ENCODE data around the gene TBCCD1.
A peak's percentile ranks its signal among the peaks of the same experiment; 100 is the strongest.

The TBCCD1 gene

GRCh38 chr3:186524616-186525015, 42.5 kb downstream of the TBCCD1 start:
- DNase-seq (ENCODE audit: insufficient read length), result no peak
- TF ChIP-seq POLR2AphosphoS5 (IDR thresholded peaks at IDR 0.05; ENCODE audit: low read depth, low read length), result no peak
- TF ChIP-seq POLR2A (IDR thresholded peaks at IDR 0.05; ENCODE audit: low read depth, low read length), result no peak
- no peak for TF ChIP-seq TAF1 (IDR thresholded peaks at IDR 0.05; ENCODE audit: borderline replicate concordance, low read depth, low read length)

GRCh38 chr3:186523434-186523833, 43.7 kb downstream of the TBCCD1 start:
- TF ChIP-seq TAF1 (IDR thresholded peaks at IDR 0.05; ENCODE audit: borderline replicate concordance, low read depth, low read length), result no peak
- TF ChIP-seq POLR2AphosphoS5 (IDR thresholded peaks at IDR 0.05; ENCODE audit: low read depth, low read length), result no peak
- TF ChIP-seq POLR2A (IDR thresholded peaks at IDR 0.05; ENCODE audit: low read depth, low read length), result no peak
- DNase-seq (ENCODE audit: insufficient read length), result no peak
- FAIRE-seq, result no peak

More at GRCh38 chr3:186524616-186525015, 42.5 kb downstream of the TBCCD1 start:
- FAIRE-seq, result no peak

DNA sequence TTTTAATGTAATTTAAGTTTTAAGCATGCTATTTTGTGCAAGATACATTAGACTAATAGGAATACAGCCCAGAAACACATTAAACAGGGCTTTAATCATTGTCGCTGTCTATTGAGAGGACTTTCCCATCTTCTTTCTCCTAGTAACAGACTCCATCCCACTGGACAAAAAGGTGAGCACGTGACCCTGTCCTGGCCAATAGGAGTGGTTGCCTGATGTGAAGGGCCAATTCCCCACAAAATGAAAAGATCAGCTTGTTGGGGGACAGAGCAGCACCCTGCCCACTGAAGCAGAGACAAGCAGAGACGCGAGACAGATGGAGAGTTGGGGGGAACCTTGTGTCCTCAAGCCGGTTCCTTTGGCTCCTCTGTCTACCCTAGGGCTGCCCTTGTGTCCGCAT, 44.1 kb downstream of the TBCCD1 start:
- TF ChIP-seq POLR2AphosphoS5 (IDR thresholded peaks at IDR 0.05; ENCODE audit: low read depth, low read length), result no peak
- no peak for TF ChIP-seq TAF1 (IDR thresholded peaks at IDR 0.05; ENCODE audit: borderline replicate concordance, low read depth, low read length)
- no peak for TF ChIP-seq POLR2A (IDR thresholded peaks at IDR 0.05; ENCODE audit: low read depth, low read length)
- FAIRE-seq, result no peak
- no peak for DNase-seq (ENCODE audit: insufficient read length)

DNA sequence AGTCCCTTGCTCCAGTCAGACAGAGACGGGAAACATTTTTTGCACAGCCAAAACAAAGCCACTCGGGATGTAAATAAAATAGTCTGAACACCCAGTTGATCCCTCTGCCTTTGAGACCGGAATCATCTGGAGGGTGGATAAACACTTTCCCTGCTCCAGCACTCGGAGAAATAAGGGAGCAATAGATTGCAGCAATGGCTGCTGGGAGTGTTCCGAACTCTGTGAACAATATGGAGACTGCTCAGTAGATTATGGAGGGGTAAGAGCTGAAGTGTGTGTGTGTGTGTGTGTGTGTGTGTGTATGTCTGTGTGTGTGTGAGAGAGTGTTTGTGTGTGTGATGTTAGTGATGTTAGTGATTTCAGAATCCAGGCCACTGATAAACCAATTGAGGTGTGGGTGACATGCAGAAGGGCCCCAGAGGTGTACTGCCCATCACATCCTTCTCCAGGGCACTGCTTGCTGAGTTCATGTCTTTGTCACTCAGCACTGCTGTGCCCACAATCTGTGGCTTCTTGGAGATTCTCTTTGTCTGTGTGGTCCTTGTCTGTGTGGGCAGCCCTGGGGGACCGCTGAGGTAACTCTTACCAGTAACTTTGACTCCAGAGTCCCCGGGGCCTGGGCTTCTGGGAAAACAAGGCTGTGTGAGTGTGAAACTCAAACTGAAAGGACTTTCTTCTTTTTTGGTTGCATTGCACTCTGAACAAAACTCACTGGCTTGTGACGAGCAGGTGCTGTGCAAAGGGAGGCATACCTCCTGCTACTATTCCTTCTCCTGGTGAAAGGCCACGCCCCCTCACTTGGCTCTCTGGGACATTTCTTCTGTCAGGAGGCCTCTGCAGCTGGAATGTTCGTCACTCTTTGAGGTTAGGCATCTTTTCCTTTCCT, 45.9 kb downstream of the TBCCD1 start:
- TF ChIP-seq POLR2A (IDR thresholded peaks at IDR 0.05; ENCODE audit: low read depth, low read length), result no peak
- TF ChIP-seq POLR2AphosphoS5 (IDR thresholded peaks at IDR 0.05; ENCODE audit: low read depth, low read length), result no peak
- TF ChIP-seq TAF1 (IDR thresholded peaks at IDR 0.05; ENCODE audit: borderline replicate concordance, low read depth, low read length), result no peak
- FAIRE-seq, result peak; percentile 86

DNA sequence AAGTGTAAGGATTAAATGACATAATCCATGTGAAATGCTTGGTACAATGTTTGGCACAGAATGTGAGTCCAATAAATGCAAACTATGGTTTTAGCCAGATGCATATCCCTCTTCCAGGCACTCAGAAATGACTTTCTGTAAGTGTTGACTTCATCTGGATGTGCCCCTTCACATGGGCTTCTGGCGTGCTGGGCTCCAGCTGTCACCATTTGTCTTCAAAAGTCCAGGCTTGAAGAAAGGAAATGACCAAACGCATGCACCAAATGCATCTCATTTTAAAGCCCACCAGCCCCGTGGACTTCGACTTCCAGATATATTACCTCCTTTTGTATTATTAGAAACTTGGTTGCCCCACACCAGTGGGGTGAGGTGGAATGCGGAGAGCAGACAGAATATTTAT, 46.7 kb downstream of the TBCCD1 start:
- FAIRE-seq, result no peak
- TF ChIP-seq TAF1 (IDR thresholded peaks at IDR 0.05; ENCODE audit: borderline replicate concordance, low read depth, low read length) (no peak), POLR2AphosphoS5 (IDR thresholded peaks at IDR 0.05; ENCODE audit: low read depth, low read length) (no peak), POLR2A (IDR thresholded peaks at IDR 0.05; ENCODE audit: low read depth, low read length) (no peak)
- DNase-seq (ENCODE audit: insufficient read length), result no peak

More for the DNA sequence above, 45.9 kb downstream of the TBCCD1 start:
- DNase-seq (ENCODE audit: insufficient read length), result no peak

DNA sequence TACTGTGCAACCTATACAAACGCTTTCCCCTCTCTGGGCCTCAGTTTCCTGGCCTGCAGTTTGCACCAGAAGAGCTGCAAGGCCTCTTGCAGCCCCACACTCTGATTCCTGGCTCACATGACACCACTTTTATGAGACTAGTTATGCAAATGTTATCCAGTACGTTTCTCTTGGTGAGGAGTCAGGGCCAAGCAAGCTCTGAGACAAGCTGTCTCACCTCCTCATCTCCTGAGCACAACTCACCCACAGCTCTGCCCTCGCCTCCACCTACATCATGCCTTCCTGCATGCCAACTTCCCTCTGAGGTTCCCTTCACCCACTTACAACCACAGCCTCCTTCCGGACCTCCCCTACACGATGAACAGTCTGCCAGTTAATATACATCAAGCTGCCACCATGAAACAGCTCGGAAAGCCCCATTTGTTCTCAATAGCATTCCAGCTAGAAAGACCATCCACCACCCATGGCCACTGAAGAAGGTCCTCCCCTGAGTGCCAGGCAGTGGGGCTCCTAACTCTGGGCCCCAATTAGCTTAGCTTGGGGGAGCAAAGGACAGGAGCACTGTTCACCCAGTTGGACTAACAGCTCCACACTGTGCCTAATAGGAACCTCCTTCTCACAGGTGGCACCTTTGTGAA, 48.0 kb downstream of the TBCCD1 start:
- DNase-seq (ENCODE audit: insufficient read length) (no peak), FAIRE-seq (peak; percentile 77)
- peak; percentile 39; the same call in 1 of the 2 replicates for TF ChIP-seq POLR2A (IDR thresholded peaks at IDR 0.05; ENCODE audit: low read depth, low read length)
- 0 out of 2 replicates have a peak, but pooled peaks have one; percentile 32 for TF ChIP-seq POLR2AphosphoS5 (IDR thresholded peaks at IDR 0.05; ENCODE audit: low read depth, low read length)
- no peak for TF ChIP-seq TAF1 (IDR thresholded peaks at IDR 0.05; ENCODE audit: borderline replicate concordance, low read depth, low read length)

DNA sequence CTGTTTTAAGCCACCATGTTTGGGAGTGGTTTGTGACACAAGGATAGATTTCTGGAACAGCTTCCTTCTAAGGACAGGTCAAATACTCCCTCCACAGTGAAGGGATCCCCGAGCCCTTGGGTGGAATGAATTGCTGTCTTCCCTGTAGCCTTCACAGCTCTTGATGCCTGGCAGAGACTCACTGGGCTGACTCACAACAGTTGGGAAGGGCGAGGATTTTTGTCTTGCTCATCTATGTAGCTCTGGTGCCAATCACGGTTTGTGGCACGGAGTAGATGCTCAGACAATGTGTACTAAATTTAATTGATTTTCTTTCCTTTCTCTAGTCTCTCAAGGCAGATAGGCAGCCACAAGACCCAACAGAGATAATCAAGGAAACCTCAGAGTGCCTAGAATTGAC, 49.9 kb downstream of the TBCCD1 start:
- TF ChIP-seq POLR2A (IDR thresholded peaks at IDR 0.05; ENCODE audit: low read depth, low read length) (no peak), POLR2AphosphoS5 (IDR thresholded peaks at IDR 0.05; ENCODE audit: low read depth, low read length) (no peak), TAF1 (IDR thresholded peaks at IDR 0.05; ENCODE audit: borderline replicate concordance, low read depth, low read length) (no peak)
- DNase-seq (ENCODE audit: insufficient read length) (no peak), FAIRE-seq (no peak)

GRCh38 chr3:186516646-186517045, 50.5 kb downstream of the TBCCD1 start:
- no peak for TF ChIP-seq POLR2A (IDR thresholded peaks at IDR 0.05; ENCODE audit: low read depth, low read length)
- TF ChIP-seq TAF1 (IDR thresholded peaks at IDR 0.05; ENCODE audit: borderline replicate concordance, low read depth, low read length), result no peak
- no peak for TF ChIP-seq POLR2AphosphoS5 (IDR thresholded peaks at IDR 0.05; ENCODE audit: low read depth, low read length)
- FAIRE-seq, result no peak
- no peak for DNase-seq (ENCODE audit: insufficient read length)

GRCh38 chr3:186515125-186515524, 52.0 kb downstream of the TBCCD1 start:
- FAIRE-seq (peak; percentile 70), DNase-seq (ENCODE audit: insufficient read length) (no peak)
- TF ChIP-seq POLR2A (IDR thresholded peaks at IDR 0.05; ENCODE audit: low read depth, low read length) (no peak), TAF1 (IDR thresholded peaks at IDR 0.05; ENCODE audit: borderline replicate concordance, low read depth, low read length) (no peak), POLR2AphosphoS5 (IDR thresholded peaks at IDR 0.05; ENCODE audit: low read depth, low read length) (no peak)

- peak; percentile 83 for FAIRE-seq
- DNase-seq (ENCODE audit: insufficient read length), result no peak
- TF ChIP-seq POLR2AphosphoS5 (IDR thresholded peaks at IDR 0.05; ENCODE audit: low read depth, low read length), result no peak
- TF ChIP-seq POLR2A (IDR thresholded peaks at IDR 0.05; ENCODE audit: low read depth, low read length), result no peak
- no peak for TF ChIP-seq TAF1 (IDR thresholded peaks at IDR 0.05; ENCODE audit: borderline replicate concordance, low read depth, low read length)
These were observed 52.7 kb downstream of the TBCCD1 start for GRCh38 chr3:186514296-186515002.

GRCh38 chr3:186513386-186513785, 53.8 kb downstream of the TBCCD1 start:
- DNase-seq (ENCODE audit: insufficient read length), result no peak
- no peak for TF ChIP-seq POLR2A (IDR thresholded peaks at IDR 0.05; ENCODE audit: low read depth, low read length)
- no peak for TF ChIP-seq POLR2AphosphoS5 (IDR thresholded peaks at IDR 0.05; ENCODE audit: low read depth, low read length)
- TF ChIP-seq TAF1 (IDR thresholded peaks at IDR 0.05; ENCODE audit: borderline replicate concordance, low read depth, low read length), result no peak

More at GRCh38 chr3:186513386-186513785, 53.8 kb downstream of the TBCCD1 start:
- FAIRE-seq, result peak; percentile 9

Data from GM12892 (cell line).